Effector memory CD4-positive, alpha-beta T cell (primary cell): ENCODE results near the gene ZBTB7C.
A peak's percentile ranks its signal among the peaks of the same experiment; 100 is the strongest.

Experiments
- DNase-seq, 3 donors: peaks; one replicate each; pipeline ENCODE4 v3.0.0-alpha.2; 2020
- H3K27ac ChIP-seq: 2 replicates; pipeline ENCODE4 v1.7.0; 2013; ENCODE audit warnings: mild to moderate bottlenecking, low read length, moderate library complexity; ENCODE audit not compliant: insufficient read depth, poor library complexity, severe bottlenecking
- H3K27me3 ChIP-seq: replicated peaks from 2 replicates; pipeline ENCODE4 v1.7.0; 2013; ENCODE audit warnings: mild to moderate bottlenecking, low read length; ENCODE audit not compliant: insufficient read depth, control insufficient read depth, poor library complexity, severe bottlenecking
- H3K36me3 ChIP-seq: 2 replicates; pipeline ENCODE4 v1.7.0; 2013; ENCODE audit warnings: mild to moderate bottlenecking, low read length, moderate library complexity; ENCODE audit not compliant: control insufficient read depth, insufficient read depth
- H3K4me1 ChIP-seq: 2 replicates; pipeline ENCODE4 v1.7.0; 2013; ENCODE audit warnings: low read length, mild to moderate bottlenecking; ENCODE audit not compliant: control insufficient read depth, insufficient read depth, poor library complexity, severe bottlenecking
- H3K4me3 ChIP-seq: 2 replicates; pipeline ENCODE4 v1.7.0; 2013; ENCODE audit warnings: low read length, low read depth, mild to moderate bottlenecking; ENCODE audit not compliant: insufficient read depth, poor library complexity, severe bottlenecking
- H3K9me3 ChIP-seq: 2 replicates; pipeline ENCODE4 v1.7.0; 2013; ENCODE audit warnings: mild to moderate bottlenecking, low read length, moderate library complexity; ENCODE audit not compliant: control insufficient read depth

ZBTB7C gene

DNA sequence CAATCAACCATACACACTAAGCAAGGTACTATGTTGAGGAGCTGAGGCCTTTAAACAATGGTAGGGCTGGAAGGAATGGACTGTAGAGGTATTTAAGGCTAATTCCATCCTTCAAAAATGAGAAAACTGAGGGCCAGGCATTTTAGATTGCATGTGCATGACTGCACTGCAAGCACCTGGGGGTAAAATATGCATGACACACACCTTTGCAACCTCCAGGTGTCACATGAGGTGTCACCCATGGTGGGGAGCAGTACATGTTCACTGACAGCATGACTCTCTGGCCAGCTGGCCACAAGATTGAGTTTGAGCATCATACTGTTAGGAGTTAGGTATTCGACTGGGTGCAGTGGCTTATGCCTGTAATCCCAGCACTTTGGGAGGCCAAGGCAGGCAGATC lies 182.8 kb downstream of the ZBTB7C start:
- H3K27ac ChIP-seq: no peak overlapping the region
- no peaks in the 10 kb centered on the region for H3K27me3 ChIP-seq
- H3K4me3 ChIP-seq: no peak overlapping the region
- H3K4me1 ChIP-seq: peaks cover 12% of the 10 kb centered on the region
- H3K9me3 ChIP-seq: no peaks in the 10 kb centered on the region
- DNase-seq: no peak
- no peaks in the 10 kb centered on the region for H3K36me3 ChIP-seq

GRCh38 chr18:48222118-48222517 lies 187.1 kb downstream of the ZBTB7C start:
- Histone ChIP-seq H3K4me3 (no peak overlapping the region), H3K27ac (no peak overlapping the region), H3K4me1 (no peaks in the 10 kb centered on the region), H3K27me3 (no peaks in the 10 kb centered on the region), H3K36me3 (no peaks in the 10 kb centered on the region), H3K9me3 (no peaks in the 10 kb centered on the region)
- DNase-seq: peak in 1 of 3 donors; percentile 6

DNA sequence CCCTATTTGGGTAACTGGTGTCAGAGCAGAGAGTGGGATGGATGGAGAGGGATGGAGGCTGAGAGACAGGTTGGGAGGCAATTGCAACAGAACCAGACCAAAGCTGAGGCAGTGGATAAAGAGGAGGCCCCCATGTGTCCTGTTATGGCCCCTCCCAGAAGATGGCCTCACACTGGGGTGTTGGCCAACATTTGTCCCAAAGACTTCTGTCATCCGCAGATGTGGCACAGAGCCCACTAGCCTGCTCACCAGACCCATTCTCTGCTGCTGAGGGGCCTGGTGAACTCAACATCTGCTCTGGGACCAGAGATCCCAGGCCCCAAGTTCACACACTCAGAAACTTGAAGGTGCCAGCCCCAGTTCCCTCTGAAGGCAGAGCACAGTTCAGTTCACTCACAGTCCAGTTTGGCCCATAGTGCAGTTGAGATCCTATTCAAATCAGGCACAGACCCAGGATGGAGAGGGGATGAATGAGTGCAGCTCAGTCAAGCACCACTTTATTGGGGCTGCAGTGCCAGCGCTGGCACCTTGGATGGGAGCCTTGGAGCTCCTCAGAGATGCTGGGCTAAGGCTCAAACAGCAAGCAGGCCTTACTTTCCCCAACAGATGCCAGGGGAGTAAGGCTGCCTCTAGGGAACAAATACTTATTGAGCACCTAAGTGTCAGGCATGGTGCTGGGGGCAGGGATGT lies 189.2 kb downstream of the ZBTB7C start:
- H3K4me3 ChIP-seq: no peak overlapping the region
- no peaks in the 10 kb centered on the region for H3K36me3 ChIP-seq
- no peaks in the 10 kb centered on the region for H3K27me3 ChIP-seq
- H3K27ac ChIP-seq: no peak overlapping the region
- DNase-seq: no peak
- H3K4me1 ChIP-seq: no peaks in the 10 kb centered on the region
- H3K9me3 ChIP-seq: no peaks in the 10 kb centered on the region

DNA sequence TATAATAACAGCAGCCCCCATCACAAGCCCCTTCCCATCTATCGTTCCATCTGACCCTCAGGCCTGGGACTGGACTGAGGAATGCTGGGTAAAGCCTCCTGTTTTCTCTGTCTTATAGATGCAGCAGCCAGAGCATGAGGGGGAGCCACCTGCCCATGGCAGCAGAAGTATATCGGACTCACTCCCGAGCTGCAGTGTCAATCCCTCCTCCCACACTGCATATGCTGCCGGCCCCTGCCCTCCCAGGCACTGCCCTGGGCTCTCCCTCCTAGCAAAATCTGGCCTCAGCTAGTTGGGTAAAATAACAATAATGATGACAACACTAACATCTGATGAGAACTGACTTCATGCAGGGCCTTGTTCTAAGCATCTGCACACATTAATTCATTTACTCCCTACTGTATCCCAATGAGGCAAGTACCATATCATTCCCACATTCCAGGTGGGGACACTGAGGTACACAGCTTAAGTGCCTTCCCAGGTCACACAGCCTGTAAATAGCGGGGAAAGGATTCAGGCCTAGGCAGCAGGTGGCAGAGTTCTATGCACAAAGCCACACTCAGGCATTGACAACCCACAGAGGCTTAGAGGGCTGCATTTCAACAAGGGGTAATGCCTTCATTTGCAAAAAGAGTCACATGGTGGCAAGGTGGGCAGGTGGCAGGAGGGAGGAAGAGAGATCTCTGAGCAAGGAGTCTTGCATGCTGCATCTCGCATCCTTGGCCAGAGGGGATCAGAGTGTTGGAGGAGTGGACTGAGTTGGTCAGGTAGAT lies 190.0 kb downstream of the ZBTB7C start:
- Histone ChIP-seq H3K27ac (no peak overlapping the region), H3K27me3 (no peaks in the 10 kb centered on the region), H3K36me3 (no peaks in the 10 kb centered on the region), H3K9me3 (no peaks in the 10 kb centered on the region), H3K4me1 (no peaks in the 10 kb centered on the region), H3K4me3 (no peak overlapping the region)
- no peak for DNase-seq

DNA sequence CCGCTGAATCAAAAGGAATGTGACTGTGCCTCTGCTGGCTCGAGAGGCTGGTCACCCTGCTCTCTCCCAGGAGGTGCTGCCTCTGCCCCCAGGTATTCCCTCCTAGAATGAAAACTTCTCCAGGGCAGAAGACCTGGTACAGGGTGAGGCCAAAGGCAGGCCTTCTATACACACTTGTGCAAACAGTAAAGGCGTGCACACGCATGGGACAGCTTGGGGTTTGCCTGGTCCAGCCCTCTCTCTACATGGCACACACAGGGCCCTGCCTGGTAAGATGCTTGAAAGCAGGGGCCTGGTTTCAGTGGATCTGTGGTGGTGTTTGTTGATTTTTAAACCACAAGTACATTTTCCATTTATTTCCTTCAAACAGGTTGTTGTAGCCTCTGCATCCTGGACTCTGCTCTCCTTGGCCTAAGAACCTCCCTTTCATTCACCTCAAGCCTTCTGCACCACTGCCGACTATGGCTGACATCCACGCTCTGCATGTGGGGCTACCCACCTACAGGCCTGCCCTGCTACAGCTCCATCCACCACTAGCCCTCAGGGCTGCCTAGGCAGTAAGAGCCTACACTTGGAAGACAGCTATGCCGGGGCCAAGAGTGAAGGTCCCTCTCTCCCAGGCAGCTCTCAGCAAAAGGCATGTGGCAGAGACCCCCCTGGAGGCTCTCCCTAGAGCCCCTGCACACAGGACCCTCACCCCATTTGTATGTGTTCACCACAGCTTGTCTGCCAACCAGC lies 190.7 kb downstream of the ZBTB7C start:
- no peak overlapping the region for H3K27ac ChIP-seq
- H3K9me3 ChIP-seq: no peaks in the 10 kb centered on the region
- no peaks in the 10 kb centered on the region for H3K4me1 ChIP-seq
- no peak for DNase-seq
- no peaks in the 10 kb centered on the region for H3K36me3 ChIP-seq
- no peaks in the 10 kb centered on the region for H3K27me3 ChIP-seq
- no peak overlapping the region for H3K4me3 ChIP-seq

DNA sequence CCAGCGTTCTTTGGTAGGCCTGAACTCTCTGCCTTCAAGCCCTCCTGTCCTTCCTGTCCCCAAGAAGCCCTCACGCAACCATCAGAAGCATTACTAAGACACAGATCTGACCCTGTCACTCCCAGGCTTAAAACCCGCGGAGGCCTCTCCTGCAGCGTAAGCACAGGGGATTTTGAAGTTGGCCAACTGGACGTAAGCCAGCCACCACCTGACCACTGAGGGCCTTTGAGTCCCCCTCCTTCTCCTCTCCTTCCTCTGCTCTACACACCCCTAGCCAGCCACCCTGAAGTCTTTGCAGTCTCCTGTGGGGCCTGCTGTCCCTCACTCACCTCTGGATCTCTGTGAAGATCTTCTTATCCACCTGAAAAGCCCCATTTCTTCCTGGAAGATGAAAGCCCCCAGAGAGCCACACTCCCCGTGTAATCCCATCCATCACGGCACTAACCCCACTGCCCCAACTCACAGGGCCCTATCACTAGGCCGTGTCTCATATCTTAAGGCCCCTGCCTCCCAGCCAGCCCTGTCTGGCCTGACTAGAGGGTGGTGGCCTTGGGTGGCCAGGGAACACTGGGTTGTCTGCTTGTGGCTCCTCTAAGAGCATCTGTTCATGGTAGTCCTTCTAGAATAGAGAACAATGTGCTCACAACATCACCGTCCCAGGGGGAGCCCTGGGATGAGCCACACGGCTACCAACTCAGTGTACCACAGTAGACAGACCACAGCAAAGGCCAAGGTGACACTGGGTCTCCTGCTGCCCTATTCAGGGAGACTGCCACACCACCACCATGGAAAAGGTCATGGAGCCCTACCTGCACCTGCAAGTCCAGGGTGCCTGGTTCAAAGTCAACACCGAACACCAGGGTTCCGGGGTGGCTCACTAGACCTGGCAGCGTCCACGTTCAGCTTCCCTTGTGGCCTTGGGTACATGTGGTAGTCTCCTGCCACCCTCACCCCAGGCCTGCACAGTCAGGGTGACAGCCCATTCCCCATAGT lies 191.6 kb downstream of the ZBTB7C start:
- H3K36me3 ChIP-seq: no peaks in the 10 kb centered on the region
- no peak for DNase-seq
- no peaks in the 10 kb centered on the region for H3K4me1 ChIP-seq
- no peaks in the 10 kb centered on the region for H3K9me3 ChIP-seq
- H3K27ac ChIP-seq: no peak overlapping the region
- no peaks in the 10 kb centered on the region for H3K27me3 ChIP-seq
- H3K4me3 ChIP-seq: no peak overlapping the region

DNA sequence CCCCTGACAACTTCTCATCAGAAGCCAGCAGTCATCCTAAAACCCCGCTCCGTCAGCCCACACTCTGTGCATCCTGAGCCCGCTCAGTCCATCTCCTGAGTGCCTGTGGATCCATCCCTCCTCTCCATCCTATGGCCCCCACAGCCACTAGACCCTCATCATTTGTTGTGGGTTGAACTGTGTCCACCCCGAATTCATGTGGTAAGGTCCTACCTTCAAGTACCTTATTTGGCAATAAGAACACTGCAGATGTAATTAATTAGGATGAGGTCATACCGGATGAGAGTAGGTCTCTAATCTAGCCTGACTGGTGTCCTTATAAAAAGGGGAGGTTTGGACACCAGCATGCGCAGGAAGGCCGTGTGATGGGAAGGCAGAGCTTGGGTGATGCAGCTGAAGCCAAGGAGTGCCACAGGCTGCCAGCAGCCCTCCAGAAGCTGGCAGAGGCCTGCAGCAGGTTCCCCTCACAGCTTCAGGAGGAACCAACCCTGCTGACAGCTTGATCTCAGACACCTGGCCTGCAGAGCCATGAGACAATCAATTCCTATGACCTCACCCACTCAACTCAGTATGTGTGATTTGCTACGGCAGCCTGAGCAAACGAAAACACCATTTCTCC lies 192.4 kb downstream of the ZBTB7C start:
- H3K9me3 ChIP-seq: no peaks in the 10 kb centered on the region
- no peak overlapping the region for H3K4me3 ChIP-seq
- no peak for DNase-seq
- H3K27ac ChIP-seq: no peak overlapping the region
- H3K36me3 ChIP-seq: no peaks in the 10 kb centered on the region
- H3K27me3 ChIP-seq: no peaks in the 10 kb centered on the region
- H3K4me1 ChIP-seq: no peaks in the 10 kb centered on the region

DNA sequence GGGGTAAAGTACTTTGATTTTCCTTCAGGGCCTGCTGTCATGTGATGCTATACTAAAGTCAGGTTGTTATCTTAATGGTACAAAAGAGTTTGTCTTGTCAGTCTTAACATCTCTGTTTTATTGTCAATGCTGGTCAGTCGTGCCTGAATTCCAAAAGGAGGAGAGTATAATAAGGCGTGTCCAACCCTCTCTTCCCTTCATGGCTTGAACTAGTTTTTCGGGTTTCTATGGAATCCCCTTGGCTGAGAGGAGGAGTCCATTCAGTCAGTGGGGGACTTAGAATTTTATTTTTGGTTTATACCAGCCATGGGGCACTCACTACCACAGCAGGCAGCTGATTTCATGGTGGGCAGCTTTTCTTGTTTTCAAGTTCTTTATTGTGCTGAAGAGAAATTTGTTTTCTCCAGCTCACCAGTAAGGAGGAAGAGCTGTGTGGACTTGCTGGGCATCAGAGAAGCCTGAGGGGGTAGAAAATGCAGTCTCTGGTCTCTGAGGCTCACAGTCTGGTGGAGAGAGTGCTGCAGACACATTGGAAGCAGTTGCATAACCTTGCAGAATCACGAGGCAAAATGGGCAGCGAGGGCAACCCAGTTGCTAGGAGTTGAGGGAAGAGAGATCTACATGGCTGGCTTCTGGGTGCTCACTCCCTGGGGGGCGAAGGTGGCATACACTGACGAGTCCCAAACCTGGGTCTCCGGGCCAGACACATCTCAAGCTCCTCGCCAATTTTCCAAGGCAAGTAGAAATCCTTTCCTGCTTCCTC lies 193.1 kb downstream of the ZBTB7C start:
- Histone ChIP-seq H3K9me3 (no peaks in the 10 kb centered on the region), H3K27ac (no peak overlapping the region), H3K4me3 (no peak overlapping the region), H3K4me1 (no peaks in the 10 kb centered on the region), H3K36me3 (no peaks in the 10 kb centered on the region), H3K27me3 (no peaks in the 10 kb centered on the region)
- no peak for DNase-seq

DNA sequence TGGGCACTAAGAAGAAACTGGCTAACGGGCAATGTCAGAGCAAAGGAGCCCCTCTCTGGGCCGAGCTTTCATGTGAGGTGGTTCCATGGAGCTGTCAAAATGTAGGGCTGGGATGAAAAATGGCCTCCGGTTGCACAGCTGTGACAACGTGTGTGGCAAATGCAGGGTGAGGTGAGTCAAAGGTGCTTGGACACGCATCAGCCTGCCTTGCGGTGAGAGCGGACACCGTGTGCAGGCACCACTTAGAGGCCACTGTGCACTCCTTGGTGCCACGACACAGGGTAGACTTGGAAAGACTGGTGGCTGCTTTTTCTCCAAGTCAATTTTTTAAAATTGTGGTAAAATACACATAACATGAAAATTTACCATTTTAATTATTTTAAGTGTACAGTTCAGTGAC lies 195.4 kb downstream of the ZBTB7C start:
- Histone ChIP-seq H3K9me3 (no peaks in the 10 kb centered on the region), H3K27ac (no peak overlapping the region), H3K36me3 (no peaks in the 10 kb centered on the region), H3K4me1 (no peaks in the 10 kb centered on the region), H3K4me3 (no peak overlapping the region), H3K27me3 (no peaks in the 10 kb centered on the region)
- DNase-seq: no peak
